ENCODE data around the gene SLC24A4. TPM values are rescaled to one million over a fixed set of nuclear protein-coding genes. Genes with fewer than 3 reads are reported as not detected.

The SLC24A4 gene
- total RNA-seq, 1 experiment from 2014 or later, result not detected

- Histone ChIP-seq H3K27ac (ENCODE audit: low read length) (0 out of 2 replicates have a peak within 1 kb of the TSS, but pooled peaks have one; percentile 20), H3K27me3 (ENCODE audit: low read length) (no peaks in the 10 kb centered on the region), H2AFZ (ENCODE audit: low read length) (peak within 1 kb of the TSS; percentile 68), H4K20me1 (ENCODE audit: low read length) (no peaks in the 10 kb centered on the region), H3F3A (ENCODE audit: low read length, unreplicated experiment) (no peaks in the 10 kb centered on the region), H3K9me3 (ENCODE audit: low read length) (no peaks in the 10 kb centered on the region), H3K9me2 (replicated peaks; ENCODE audit: low read length) (no peaks in the 10 kb centered on the region), H3K4me1 (ENCODE audit: insufficient read depth, low read length) (peaks cover 30% of the 10 kb centered on the region), H3K4me2 (ENCODE audit: low read length) (peak within 1 kb of the TSS; percentile 83), H3K4me3 (ENCODE audit: low read length) (peak within 1 kb of the TSS; percentile 69), H3K36me3 (ENCODE audit: low read depth, low read length) (no peaks in the 10 kb centered on the region), H3K9ac (ENCODE audit: low read length) (peak within 1 kb of the TSS; percentile 80), H3K79me2 (ENCODE audit: low read length) (peaks cover 35% of the 10 kb centered on the region)
- peak; percentile 16 for DNase-seq
- ChIA-PET CTCF (no interaction called here), POLR2A (ENCODE audit: unreplicated experiment) (no interaction called here)
- BruUV-seq (replicated peaks), result no TSS peak
- intact Hi-C loops (cut with micrococcal nuclease), result no loop called here
- peak; percentile 30 for ATAC-seq
- no peak for TF ChIP-seq EZH2 (IDR thresholded peaks at IDR 0.05; ENCODE audit: low read length, unreplicated experiment)
- no peak for TF ChIP-seq EZH2phosphoT487 (IDR thresholded peaks at IDR 0.05; ENCODE audit: borderline replicate concordance, low read length)
- TF ChIP-seq CTCF (conservative IDR thresholded peaks at IDR 0.05; ENCODE audit: low read depth, low read length), result no peak
Measured at GRCh38 chr14:92513204-92513965, 190.4 kb downstream of the SLC24A4 start, which contains the start of gene RIN3. RIN3 (plus strand) TSS chr14:92513781; CDS start chr14:92513933, 152 bp downstream.

DNA sequence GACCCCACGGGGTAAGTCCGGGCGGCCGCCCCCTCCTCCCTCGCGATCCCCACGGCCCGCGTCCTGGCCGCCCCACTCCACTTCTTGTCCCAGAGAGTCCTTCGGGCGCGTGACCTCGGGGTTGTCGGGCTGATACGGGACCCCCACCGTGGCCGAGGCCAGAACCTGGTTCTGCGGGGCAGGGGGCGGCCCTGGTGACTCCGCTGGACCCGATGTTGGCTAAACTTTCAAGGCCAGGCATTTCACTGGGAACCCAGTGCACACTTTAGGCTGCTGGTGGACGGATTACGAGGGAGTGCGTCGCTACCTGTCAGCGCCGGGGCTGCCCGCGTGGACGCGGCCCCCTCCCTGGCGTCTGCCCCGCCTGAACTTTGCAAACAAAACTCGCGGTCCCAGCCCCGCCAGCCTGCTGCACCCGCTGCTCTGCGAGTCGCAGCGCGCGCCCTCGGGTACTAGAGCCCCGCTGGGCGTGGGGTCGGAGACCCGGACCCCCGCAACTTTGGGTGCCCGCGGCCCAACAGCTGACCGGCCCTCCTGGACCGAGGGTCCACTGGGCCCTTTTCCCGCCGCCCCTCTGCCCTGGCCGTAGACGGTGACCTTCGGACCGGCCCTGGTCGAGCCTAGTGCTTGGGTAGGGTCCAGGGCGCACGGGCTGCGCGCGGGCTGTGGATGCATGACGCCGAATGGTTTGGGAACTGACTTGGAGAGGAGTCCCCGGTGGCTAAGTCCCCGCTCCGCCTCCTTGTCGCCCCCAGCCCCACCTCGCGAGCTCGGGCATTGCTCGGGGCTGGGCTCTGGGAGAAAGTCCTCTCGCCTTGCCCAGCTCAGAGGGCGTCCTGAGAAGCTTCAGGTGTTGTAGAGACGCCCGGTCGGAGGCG, 191.2 kb downstream of the SLC24A4 start:
- Histone ChIP-seq H3K79me2 (ENCODE audit: low read length) (peaks cover 35% of the 10 kb centered on the region), H3K4me1 (ENCODE audit: insufficient read depth, low read length) (peaks cover 30% of the 10 kb centered on the region), H3K9me3 (ENCODE audit: low read length) (no peaks in the 10 kb centered on the region), H3K9ac (ENCODE audit: low read length) (peak overlapping the region; percentile 80), H3K36me3 (ENCODE audit: low read depth, low read length) (no peaks in the 10 kb centered on the region), H3K27me3 (ENCODE audit: low read length) (no peaks in the 10 kb centered on the region), H3K4me3 (ENCODE audit: low read length) (peak overlapping the region; percentile 69), H2AFZ (ENCODE audit: low read length) (peak overlapping the region; percentile 68), H4K20me1 (ENCODE audit: low read length) (no peaks in the 10 kb centered on the region), H3K4me2 (ENCODE audit: low read length) (peak overlapping the region; percentile 83), H3F3A (ENCODE audit: low read length, unreplicated experiment) (no peaks in the 10 kb centered on the region), H3K9me2 (replicated peaks; ENCODE audit: low read length) (no peaks in the 10 kb centered on the region), H3K27ac (ENCODE audit: low read length) (0 out of 2 replicates have a peak overlapping the region, but pooled peaks have one; percentile 20)
- no TSS peak for BruUV-seq (replicated peaks)
- DNase-seq (no peak), ATAC-seq (peak; percentile 30)
- intact Hi-C loops (cut with micrococcal nuclease), result no loop called here
- CTCF ChIA-PET, result no interaction called here
- POLR2A ChIA-PET (ENCODE audit: unreplicated experiment), result no interaction called here
- TF ChIP-seq EZH2phosphoT487 (IDR thresholded peaks at IDR 0.05; ENCODE audit: borderline replicate concordance, low read length) (no peak), EZH2 (IDR thresholded peaks at IDR 0.05; ENCODE audit: low read length, unreplicated experiment) (no peak), CTCF (conservative IDR thresholded peaks at IDR 0.05; ENCODE audit: low read depth, low read length) (no peak)
